Esophagus muscularis mucosa (tissue), 3 donors: ENCODE data around the gene WFDC8.

Experiments
- POLR2A ChIP-seq: fragments of 450-650 bp; IDR thresholded peaks from one replicate; pipeline ENCODE4 v1.6.1; 2017; ENCODE audit warnings: antibody characterized with exemption, moderate library complexity, mild to moderate bottlenecking, low read depth
- TF ChIP-seq, protein P1 (sequence below), 3 experiments: fragments of 200-600 bp in 2 of 3; fragments of 450-650 bp in 1 of 3; sonication (generic) in 2 of 3; IDR thresholded peaks; one replicate each; pipeline ENCODE4 v1.5.1; 2017 to 2019; ENCODE audit warnings: antibody characterized with exemption in 3 of 3, mild to moderate bottlenecking in 2 of 3, moderate library complexity in 1 of 3

DNA sequence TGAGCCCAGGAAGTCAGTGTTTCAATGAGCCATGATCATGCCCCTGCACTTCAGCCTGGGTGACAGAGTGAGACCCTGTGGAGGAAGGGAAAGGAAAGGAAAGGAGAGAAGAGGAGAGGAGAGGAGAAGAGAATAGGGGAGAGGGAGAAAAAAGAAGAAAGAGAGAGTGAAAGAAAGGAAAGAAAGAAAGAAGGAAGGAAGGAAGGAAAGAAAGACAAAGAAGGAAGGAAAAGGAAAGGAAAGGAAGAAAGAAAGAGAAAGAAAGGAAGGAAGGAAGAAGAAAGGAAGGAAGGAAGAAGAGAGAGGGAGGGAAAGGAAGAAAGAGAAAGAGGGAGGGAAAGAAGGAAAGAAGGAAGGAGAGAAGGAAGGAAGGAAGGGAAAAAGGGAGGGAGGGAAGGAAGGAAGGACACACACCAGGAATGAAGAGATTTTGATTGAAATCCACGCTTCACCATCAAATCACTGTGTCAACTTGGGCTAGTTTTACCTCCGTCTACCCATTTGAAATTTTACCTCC lies 14.3 kb downstream of the WFDC8 start:
- TF ChIP-seq, protein P1, sequence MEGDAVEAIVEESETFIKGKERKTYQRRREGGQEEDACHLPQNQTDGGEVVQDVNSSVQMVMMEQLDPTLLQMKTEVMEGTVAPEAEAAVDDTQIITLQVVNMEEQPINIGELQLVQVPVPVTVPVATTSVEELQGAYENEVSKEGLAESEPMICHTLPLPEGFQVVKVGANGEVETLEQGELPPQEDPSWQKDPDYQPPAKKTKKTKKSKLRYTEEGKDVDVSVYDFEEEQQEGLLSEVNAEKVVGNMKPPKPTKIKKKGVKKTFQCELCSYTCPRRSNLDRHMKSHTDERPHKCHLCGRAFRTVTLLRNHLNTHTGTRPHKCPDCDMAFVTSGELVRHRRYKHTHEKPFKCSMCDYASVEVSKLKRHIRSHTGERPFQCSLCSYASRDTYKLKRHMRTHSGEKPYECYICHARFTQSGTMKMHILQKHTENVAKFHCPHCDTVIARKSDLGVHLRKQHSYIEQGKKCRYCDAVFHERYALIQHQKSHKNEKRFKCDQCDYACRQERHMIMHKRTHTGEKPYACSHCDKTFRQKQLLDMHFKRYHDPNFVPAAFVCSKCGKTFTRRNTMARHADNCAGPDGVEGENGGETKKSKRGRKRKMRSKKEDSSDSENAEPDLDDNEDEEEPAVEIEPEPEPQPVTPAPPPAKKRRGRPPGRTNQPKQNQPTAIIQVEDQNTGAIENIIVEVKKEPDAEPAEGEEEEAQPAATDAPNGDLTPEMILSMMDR (IDR thresholded peaks at IDR 0.05), result no peak
- TF ChIP-seq POLR2A, result no peak
